ENCODE data around the gene OVCA2. TPM values are rescaled to one million over a fixed set of nuclear protein-coding genes. Genes with fewer than 3 reads are reported as not detected.

OVCA2 gene
- total RNA-seq, 1 experiment from 2014 or later, result 27.3 TPM

DNA sequence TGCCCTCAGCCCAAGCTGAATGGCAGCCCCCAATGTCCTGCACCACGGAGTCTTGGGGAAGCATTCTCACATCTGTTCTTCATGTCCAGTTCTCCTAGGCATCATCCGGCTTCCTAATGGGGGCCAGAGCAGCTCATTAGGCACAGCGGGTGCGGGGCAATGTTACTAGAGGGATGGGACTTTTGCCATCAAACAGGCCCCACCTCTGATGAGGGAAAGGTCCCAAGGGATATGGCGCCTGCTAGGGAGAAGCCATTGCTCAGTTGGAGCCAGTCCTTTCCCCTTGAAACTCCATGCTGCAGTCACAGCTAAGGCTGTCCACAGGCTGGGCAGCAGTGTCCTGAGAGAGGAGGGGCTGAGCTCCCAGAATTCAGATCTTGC lies 13.6 kb upstream of the OVCA2 start:
- ATAC-seq, result no peak
- TF ChIP-seq SRF (IDR thresholded peaks at IDR 0.05; ENCODE audit: low read depth) (no peak), CEBPB (IDR thresholded peaks at IDR 0.05; ENCODE audit: low read depth) (no peak), ELF1 (IDR thresholded peaks at IDR 0.05; ENCODE audit: borderline replicate concordance, low read depth) (no peak), ZNF274 (IDR thresholded peaks at IDR 0.05; ENCODE audit: low read depth, low read length) (no peak), JUND (IDR thresholded peaks at IDR 0.05) (no peak), FOSL1 (IDR thresholded peaks at IDR 0.05; ENCODE audit: low read depth) (no peak), SIN3A (IDR thresholded peaks at IDR 0.05; ENCODE audit: low read depth) (no peak), CBX3 (IDR thresholded peaks at IDR 0.05; ENCODE audit: low read depth) (no peak), RAD21 (IDR thresholded peaks at IDR 0.05; ENCODE audit: low read depth) (no peak), EZH2phosphoT487 (IDR thresholded peaks at IDR 0.05; ENCODE audit: borderline replicate concordance) (no peak), POLR2A (IDR thresholded peaks at IDR 0.05; ENCODE audit: borderline replicate concordance, extremely low read depth, insufficient read depth, insufficient read length) (no peak), EZH2 (IDR thresholded peaks at IDR 0.05) (no peak), SP1 (IDR thresholded peaks at IDR 0.05; ENCODE audit: low read depth) (no peak), ZFX (IDR thresholded peaks at IDR 0.05) (no peak)
- TF ChIP-seq, protein P1, sequence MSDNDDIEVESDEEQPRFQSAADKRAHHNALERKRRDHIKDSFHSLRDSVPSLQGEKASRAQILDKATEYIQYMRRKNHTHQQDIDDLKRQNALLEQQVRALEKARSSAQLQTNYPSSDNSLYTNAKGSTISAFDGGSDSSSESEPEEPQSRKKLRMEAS (IDR thresholded peaks at IDR 0.05), result no peak
- TF ChIP-seq, protein P2, sequence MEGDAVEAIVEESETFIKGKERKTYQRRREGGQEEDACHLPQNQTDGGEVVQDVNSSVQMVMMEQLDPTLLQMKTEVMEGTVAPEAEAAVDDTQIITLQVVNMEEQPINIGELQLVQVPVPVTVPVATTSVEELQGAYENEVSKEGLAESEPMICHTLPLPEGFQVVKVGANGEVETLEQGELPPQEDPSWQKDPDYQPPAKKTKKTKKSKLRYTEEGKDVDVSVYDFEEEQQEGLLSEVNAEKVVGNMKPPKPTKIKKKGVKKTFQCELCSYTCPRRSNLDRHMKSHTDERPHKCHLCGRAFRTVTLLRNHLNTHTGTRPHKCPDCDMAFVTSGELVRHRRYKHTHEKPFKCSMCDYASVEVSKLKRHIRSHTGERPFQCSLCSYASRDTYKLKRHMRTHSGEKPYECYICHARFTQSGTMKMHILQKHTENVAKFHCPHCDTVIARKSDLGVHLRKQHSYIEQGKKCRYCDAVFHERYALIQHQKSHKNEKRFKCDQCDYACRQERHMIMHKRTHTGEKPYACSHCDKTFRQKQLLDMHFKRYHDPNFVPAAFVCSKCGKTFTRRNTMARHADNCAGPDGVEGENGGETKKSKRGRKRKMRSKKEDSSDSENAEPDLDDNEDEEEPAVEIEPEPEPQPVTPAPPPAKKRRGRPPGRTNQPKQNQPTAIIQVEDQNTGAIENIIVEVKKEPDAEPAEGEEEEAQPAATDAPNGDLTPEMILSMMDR (IDR thresholded peaks at IDR 0.05 in 2 of 3, conservative IDR thresholded peaks at IDR 0.05 in 1 of 3; ENCODE audit: borderline replicate concordance in 1 of 3, insufficient read depth in 1 of 3, low read depth in 2 of 3, low read length in 2 of 3), result no peak
- TF ChIP-seq, protein P3, sequence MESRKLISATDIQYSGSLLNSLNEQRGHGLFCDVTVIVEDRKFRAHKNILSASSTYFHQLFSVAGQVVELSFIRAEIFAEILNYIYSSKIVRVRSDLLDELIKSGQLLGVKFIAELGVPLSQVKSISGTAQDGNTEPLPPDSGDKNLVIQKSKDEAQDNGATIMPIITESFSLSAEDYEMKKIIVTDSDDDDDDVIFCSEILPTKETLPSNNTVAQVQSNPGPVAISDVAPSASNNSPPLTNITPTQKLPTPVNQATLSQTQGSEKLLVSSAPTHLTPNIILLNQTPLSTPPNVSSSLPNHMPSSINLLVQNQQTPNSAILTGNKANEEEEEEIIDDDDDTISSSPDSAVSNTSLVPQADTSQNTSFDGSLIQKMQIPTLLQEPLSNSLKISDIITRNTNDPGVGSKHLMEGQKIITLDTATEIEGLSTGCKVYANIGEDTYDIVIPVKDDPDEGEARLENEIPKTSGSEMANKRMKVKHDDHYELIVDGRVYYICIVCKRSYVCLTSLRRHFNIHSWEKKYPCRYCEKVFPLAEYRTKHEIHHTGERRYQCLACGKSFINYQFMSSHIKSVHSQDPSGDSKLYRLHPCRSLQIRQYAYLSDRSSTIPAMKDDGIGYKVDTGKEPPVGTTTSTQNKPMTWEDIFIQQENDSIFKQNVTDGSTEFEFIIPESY (IDR thresholded peaks at IDR 0.05; ENCODE audit: extremely low read depth, insufficient replicate concordance, low read length), result no peak
- BruUV-seq (replicated peaks), result no TSS peak
- POLR2A ChIA-PET, result no interaction called here
- Histone ChIP-seq H3K4me3 (replicated peaks in 1 of 2; ENCODE audit: low read depth in 1 of 2, low read length in 2 of 2) (no peak overlapping the region), H3K27ac (ENCODE audit: low read depth, low read length) (no peak overlapping the region), H4K20me1 (ENCODE audit: insufficient read depth) (no peaks in the 10 kb centered on the region), H3K4me1 (ENCODE audit: control insufficient read depth in 1 of 2, insufficient read depth in 2 of 2, low read length in 2 of 2) (peaks cover 18 to 37% of the 10 kb centered on the region in 2 experiments; a peak in 3 of 4 replicates), H3K9ac (ENCODE audit: low read length) (no peak overlapping the region), H3K9me3 (ENCODE audit: control insufficient read depth in 1 of 2, insufficient read depth in 1 of 2, low read depth in 1 of 2, low read length in 2 of 2) (no peaks in the 10 kb centered on the region), H3K4me2 (ENCODE audit: low read length) (no peak overlapping the region), H3K79me2 (ENCODE audit: insufficient read depth, low read length) (peaks cover 9% of the 10 kb centered on the region; the same call in 1 of the 2 replicates), H3K36me3 (ENCODE audit: control insufficient read depth in 1 of 2, insufficient read depth in 2 of 2, low read length in 2 of 2) (no peaks in the 10 kb centered on the region), H3K27me3 (ENCODE audit: insufficient read depth, low read length) (no peaks in the 10 kb centered on the region), H2AFZ (ENCODE audit: low read depth, low read length, poor library complexity, severe bottlenecking) (no peak overlapping the region), H3K9me2 (ENCODE audit: insufficient read depth) (no peaks in the 10 kb centered on the region)
- intact Hi-C loops (cut with micrococcal nuclease), result no loop called here
- CTCF ChIA-PET, result interaction anchor here (1.4 kb wide), 1 partner anchor 119 kb away, joined by 3 read pairs; no protein-coding TSS in a partner anchor
- RAD21 ChIA-PET (ENCODE audit: low non-redundant PET in 1 of 2, low total read pairs in 2 of 2, uncharacterized antibody in 2 of 2, unreplicated experiment in 2 of 2), result no interaction called here
- no peak for DNase-seq (ENCODE audit: low read depth, low spot score)

Data from HCT116 (cell line).